DOHH2 (cell line): ENCODE results near the gene NGDN.

Experiments
- H3F3A ChIP-seq: fragments of 200-600 bp; sonication (generic), shearing (Covaris generic); 2 replicates; pipeline ENCODE4 v1.6.0; 2016; ENCODE audit warnings: antibody characterized with exemption, mild to moderate bottlenecking; ENCODE audit not compliant: control insufficient read depth, insufficient read depth
- H3K27ac ChIP-seq: fragments of 200-600 bp; sonication (generic); 2 replicates; pipeline ENCODE4 v1.5.1; 2014; ENCODE audit warnings: low read depth, mild to moderate bottlenecking, low read length, moderate library complexity
- H3K27me3 ChIP-seq: fragments of 200-600 bp; sonication (generic); 2 replicates; pipeline ENCODE4 v1.6.1; 2014; ENCODE audit warnings: mild to moderate bottlenecking, low read length, mixed read lengths; ENCODE audit not compliant: control insufficient read depth
- H3K36me3 ChIP-seq: fragments of 200-600 bp; sonication (generic); 2 replicates; pipeline ENCODE4 v1.6.1; 2014; ENCODE audit warnings: mild to moderate bottlenecking, low read length, moderate library complexity, mixed read lengths; ENCODE audit not compliant: control insufficient read depth
- H3K4me1 ChIP-seq: fragments of 200-600 bp; sonication (generic); 2 replicates; pipeline ENCODE4 v1.6.1; 2014; ENCODE audit warnings: mild to moderate bottlenecking, low read length, mixed read lengths; ENCODE audit not compliant: control insufficient read depth
- H3K4me2 ChIP-seq: fragments of 200-600 bp; sonication (generic); 2 replicates; pipeline ENCODE4 v1.6.0; 2014; ENCODE audit warnings: mild to moderate bottlenecking, low read length, moderate library complexity
- H3K4me3 ChIP-seq: fragments of 200-600 bp; sonication (generic); 2 replicates; pipeline ENCODE4 v1.5.1; 2014; ENCODE audit warnings: mild to moderate bottlenecking, low read length, mixed read lengths
- H3K79me2 ChIP-seq: fragments of 200-600 bp; sonication (generic); 2 replicates; pipeline ENCODE4 v1.6.1; 2014; ENCODE audit warnings: mild to moderate bottlenecking, low read length, mixed read lengths; ENCODE audit not compliant: control insufficient read depth
- H3K9me2 ChIP-seq: fragments of 200-600 bp; sonication (generic); replicated peaks from 2 replicates; pipeline ENCODE4 v1.6.1; 2014; ENCODE audit warnings: mild to moderate bottlenecking, low read length, mixed read lengths; ENCODE audit not compliant: control insufficient read depth
- H3K9me3 ChIP-seq: fragments of 200-600 bp; sonication (generic); 2 replicates; pipeline ENCODE4 v1.6.1; 2014; ENCODE audit warnings: antibody characterized with exemption, low read length, mixed read lengths; ENCODE audit not compliant: control insufficient read depth, insufficient read depth
- H4K20me1 ChIP-seq: fragments of 200-600 bp; sonication (generic); 2 replicates; pipeline ENCODE4 v1.6.0; 2014; ENCODE audit warnings: low read depth, mild to moderate bottlenecking, antibody characterized with exemption, low read length, moderate library complexity; ENCODE audit not compliant: control insufficient read depth, insufficient read depth
- EZH2phosphoT487 ChIP-seq: fragments of 200-600 bp; sonication (generic); IDR thresholded peaks from 2 replicates; pipeline ENCODE4 v1.6.1; 2017; ENCODE audit warnings: borderline replicate concordance, mild to moderate bottlenecking, antibody characterized with exemption, low read length, moderate library complexity, mixed read lengths
- TF ChIP-seq, protein P1 (sequence below): fragments of 200-600 bp; sonication (generic); IDR thresholded peaks from one replicate; pipeline ENCODE4 v1.5.1; 2014; ENCODE audit warnings: antibody characterized with exemption, mild to moderate bottlenecking, low read depth, low read length; ENCODE audit not compliant: poor library complexity, severe bottlenecking

Gene NGDN

DNA sequence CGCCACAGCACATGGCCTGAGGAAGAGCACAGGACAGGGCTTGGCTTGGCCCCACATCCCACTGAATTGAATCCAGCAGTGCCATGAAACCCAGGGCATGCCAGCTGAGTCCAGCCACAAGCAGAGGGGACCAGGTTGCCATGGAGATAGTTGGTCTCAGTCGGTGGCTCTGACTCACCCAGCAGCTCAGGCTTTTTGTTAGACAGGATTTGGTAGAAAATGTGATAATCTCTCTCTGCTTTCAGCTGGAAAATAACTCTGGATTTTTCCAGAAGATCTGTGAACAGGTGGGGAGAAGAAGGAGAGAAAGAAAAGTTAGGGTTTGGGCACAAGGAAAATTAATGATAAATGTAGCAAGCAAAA, 38.8 kb upstream of the NGDN start:
- H3K4me2 ChIP-seq, result no peak overlapping the region
- no peaks in the 10 kb centered on the region for H3K79me2 ChIP-seq
- H3K4me3 ChIP-seq, result no peak overlapping the region
- no peaks in the 10 kb centered on the region for H3F3A ChIP-seq
- TF ChIP-seq, protein P1, sequence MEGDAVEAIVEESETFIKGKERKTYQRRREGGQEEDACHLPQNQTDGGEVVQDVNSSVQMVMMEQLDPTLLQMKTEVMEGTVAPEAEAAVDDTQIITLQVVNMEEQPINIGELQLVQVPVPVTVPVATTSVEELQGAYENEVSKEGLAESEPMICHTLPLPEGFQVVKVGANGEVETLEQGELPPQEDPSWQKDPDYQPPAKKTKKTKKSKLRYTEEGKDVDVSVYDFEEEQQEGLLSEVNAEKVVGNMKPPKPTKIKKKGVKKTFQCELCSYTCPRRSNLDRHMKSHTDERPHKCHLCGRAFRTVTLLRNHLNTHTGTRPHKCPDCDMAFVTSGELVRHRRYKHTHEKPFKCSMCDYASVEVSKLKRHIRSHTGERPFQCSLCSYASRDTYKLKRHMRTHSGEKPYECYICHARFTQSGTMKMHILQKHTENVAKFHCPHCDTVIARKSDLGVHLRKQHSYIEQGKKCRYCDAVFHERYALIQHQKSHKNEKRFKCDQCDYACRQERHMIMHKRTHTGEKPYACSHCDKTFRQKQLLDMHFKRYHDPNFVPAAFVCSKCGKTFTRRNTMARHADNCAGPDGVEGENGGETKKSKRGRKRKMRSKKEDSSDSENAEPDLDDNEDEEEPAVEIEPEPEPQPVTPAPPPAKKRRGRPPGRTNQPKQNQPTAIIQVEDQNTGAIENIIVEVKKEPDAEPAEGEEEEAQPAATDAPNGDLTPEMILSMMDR, result no peak
- no peak for TF ChIP-seq EZH2phosphoT487
- no peaks in the 10 kb centered on the region for H3K9me2 ChIP-seq
- no peaks in the 10 kb centered on the region for H3K36me3 ChIP-seq
- no peaks in the 10 kb centered on the region for H3K27me3 ChIP-seq
- no peak overlapping the region for H3K27ac ChIP-seq
- no peaks in the 10 kb centered on the region for H3K9me3 ChIP-seq
- no peaks in the 10 kb centered on the region for H4K20me1 ChIP-seq
- no peaks in the 10 kb centered on the region for H3K4me1 ChIP-seq

DNA sequence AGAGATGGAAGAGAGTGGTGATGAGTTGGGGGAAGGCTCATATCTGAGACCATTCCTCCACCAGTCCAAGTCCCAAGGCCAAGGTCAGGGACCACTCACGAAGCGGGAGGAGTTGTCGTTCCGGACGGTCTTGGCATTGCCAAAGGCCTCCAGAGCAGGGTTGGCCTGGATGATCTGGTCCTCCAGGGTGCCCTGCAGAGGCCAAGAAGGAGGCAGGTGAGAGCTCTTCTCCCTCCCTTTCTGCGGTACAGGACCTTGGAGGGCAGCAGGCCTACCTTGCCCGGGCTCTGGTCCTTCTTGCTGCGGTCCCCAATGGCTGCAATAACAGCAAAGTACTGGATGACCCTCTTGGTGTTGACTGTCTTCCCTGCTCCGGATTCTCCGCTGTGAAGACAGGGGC, 38.0 kb upstream of the NGDN start:
- Histone ChIP-seq H3K79me2 (no peaks in the 10 kb centered on the region), H3F3A (no peaks in the 10 kb centered on the region), H3K9me2 (no peaks in the 10 kb centered on the region), H3K4me3 (no peak overlapping the region), H4K20me1 (no peaks in the 10 kb centered on the region), H3K4me2 (no peak overlapping the region), H3K27ac (no peak overlapping the region), H3K4me1 (no peaks in the 10 kb centered on the region), H3K36me3 (no peaks in the 10 kb centered on the region), H3K9me3 (no peaks in the 10 kb centered on the region), H3K27me3 (no peaks in the 10 kb centered on the region)
- TF ChIP-seq EZH2phosphoT487, result no peak
- TF ChIP-seq, protein P1, result no peak

DNA sequence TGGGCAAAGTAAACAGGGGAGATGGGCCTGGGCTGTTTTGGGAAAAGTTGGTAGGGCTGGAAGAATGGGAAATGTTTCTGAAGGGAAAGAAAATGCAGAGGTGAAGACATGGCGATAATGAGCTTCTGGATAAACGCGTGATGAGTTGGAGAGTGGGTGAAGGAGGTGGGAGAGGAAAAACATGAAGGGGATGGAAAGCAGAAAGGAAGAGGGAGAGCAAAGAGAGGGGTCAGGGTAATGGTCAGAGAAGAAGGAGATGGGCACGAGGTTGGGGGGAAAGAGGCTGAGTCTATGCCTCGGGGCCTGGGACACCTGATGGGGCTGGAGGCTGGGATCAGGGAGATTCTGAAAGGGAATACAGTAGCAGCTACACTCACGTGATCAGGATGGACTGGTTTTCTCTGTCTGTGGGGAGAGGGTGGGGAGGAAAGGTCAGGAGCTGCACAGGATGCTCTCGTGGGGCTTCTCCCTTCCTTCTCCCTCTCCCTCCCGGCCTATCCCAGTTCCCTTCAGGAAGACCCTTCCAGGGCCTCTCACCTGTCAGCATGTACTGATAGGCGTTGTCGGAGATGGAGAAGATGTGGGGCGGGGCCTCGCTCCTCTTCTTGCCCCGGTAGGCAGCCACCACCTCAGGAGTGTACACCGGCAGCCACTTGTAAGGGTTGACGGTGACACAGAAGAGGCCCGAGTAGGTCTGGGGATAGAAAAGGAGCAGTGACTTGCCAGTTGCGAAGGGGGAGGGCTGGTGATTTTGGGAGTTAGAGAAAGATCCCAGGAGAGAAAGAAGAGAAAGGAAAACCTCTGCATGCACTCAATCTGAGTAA, 37.2 kb upstream of the NGDN start:
- Histone ChIP-seq H4K20me1 (no peaks in the 10 kb centered on the region), H3K4me3 (no peak overlapping the region), H3F3A (no peaks in the 10 kb centered on the region), H3K9me2 (no peaks in the 10 kb centered on the region), H3K36me3 (no peaks in the 10 kb centered on the region), H3K27ac (no peak overlapping the region), H3K27me3 (no peaks in the 10 kb centered on the region), H3K79me2 (no peaks in the 10 kb centered on the region), H3K4me1 (no peaks in the 10 kb centered on the region), H3K4me2 (no peak overlapping the region), H3K9me3 (no peaks in the 10 kb centered on the region)
- TF ChIP-seq, protein P1, result no peak
- TF ChIP-seq EZH2phosphoT487, result no peak
